Glomerular visceral epithelial cell (primary cell): ENCODE measurements around the gene BLCAP.
"Not testable (repeated sequence)": the region's sequence is repeated elsewhere in the genome, so short reads cannot be mapped to it uniquely, and the experiment has no call there.

Experiments used
- DNase-seq: peaks from one replicate; pipeline ENCODE4 v3.0.0-alpha.2; 2016; ENCODE audit errors: extremely low spot score

The BLCAP gene

GRCh38 chr20:37480919-37481318, 46.8 kb downstream of the BLCAP start:
- DNase-seq: no peak

GRCh38 chr20:37479925-37480691, 47.6 kb downstream of the BLCAP start:
- DNase-seq: no peak

- no peak for DNase-seq
These were observed 48.4 kb downstream of the BLCAP start for GRCh38 chr20:37479266-37479665.

- DNase-seq: no peak
These were observed 50.6 kb downstream of the BLCAP start for GRCh38 chr20:37477041-37477440.

GRCh38 chr20:37475252-37475651, 52.4 kb downstream of the BLCAP start:
- DNase-seq: no peak

GRCh38 chr20:37474386-37474785, 53.3 kb downstream of the BLCAP start:
- DNase-seq: no peak

- no peak for DNase-seq
These were observed 54.3 kb downstream of the BLCAP start for GRCh38 chr20:37473249-37474000.

GRCh38 chr20:37472435-37472834, 55.2 kb downstream of the BLCAP start:
- not testable (repeated sequence) for DNase-seq

GRCh38 chr20:37471741-37472235, 55.9 kb downstream of the BLCAP start:
- DNase-seq: no peak

- DNase-seq: not testable (repeated sequence)
These were observed 57.5 kb downstream of the BLCAP start for GRCh38 chr20:37470190-37470589.

GRCh38 chr20:37469531-37469930, 58.1 kb downstream of the BLCAP start:
- no peak for DNase-seq

- no peak for DNase-seq
These were observed 58.8 kb downstream of the BLCAP start for GRCh38 chr20:37468886-37469285.
